Measurements from ENCODE around the gene PABPN1L. TPM values are rescaled to one million over a fixed set of nuclear protein-coding genes. Genes with fewer than 3 reads are reported as not detected.
"Not testable (repeated sequence)": the region's sequence is repeated elsewhere in the genome, so short reads cannot be mapped to it uniquely, and the experiment has no call there.

PABPN1L gene
- total RNA-seq, 1 donor from 2014 or later, result not detected

- DNase-seq (ENCODE audit: low spot score), result no peak
Measured at GRCh38 chr16:88831838-88832237, 34.6 kb downstream of the PABPN1L start.

DNA sequence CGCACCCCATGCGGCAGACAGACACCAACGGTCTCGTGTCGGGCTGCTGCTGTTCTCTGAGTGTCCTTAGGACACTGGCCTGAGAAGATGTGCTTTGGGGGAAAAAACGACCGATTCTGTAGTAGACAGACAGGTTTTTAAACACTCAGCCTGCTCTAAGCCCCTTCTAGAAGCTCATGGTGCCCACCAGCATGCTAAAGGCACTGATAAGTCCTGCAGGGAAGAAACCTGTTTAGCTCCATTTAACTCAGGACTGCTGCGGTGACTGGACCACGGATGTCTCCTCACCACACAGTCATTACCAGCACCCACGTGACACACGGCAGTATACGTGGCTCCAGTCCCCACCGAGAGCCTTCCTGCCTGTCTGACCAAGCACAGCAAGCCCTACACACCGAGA, 35.7 kb downstream of the PABPN1L start:
- no peak for DNase-seq (ENCODE audit: low spot score)

DNA sequence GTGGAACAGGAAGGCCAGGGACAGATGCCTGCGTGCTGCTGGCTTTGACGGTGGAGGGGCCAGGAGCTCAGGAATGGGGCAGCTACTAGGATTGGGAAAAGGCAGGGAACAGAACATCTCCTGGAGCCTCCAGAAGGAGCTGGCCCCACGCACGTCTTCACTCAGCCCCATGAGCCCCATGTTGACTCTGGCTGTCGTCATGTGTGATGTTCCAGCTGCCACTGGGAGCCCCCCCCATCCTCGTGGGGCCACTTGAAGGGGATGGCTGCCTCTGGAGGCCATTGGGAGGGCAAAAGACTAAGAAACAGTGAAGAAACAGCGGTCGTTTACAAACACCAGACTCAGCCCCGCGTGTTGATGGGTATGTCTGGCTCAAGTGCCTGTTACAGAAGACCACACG, 36.2 kb downstream of the PABPN1L start:
- DNase-seq (ENCODE audit: low spot score), result no peak

GRCh38 chr16:88828711-88829110, 37.7 kb downstream of the PABPN1L start:
- DNase-seq (ENCODE audit: low spot score), result no peak

DNA sequence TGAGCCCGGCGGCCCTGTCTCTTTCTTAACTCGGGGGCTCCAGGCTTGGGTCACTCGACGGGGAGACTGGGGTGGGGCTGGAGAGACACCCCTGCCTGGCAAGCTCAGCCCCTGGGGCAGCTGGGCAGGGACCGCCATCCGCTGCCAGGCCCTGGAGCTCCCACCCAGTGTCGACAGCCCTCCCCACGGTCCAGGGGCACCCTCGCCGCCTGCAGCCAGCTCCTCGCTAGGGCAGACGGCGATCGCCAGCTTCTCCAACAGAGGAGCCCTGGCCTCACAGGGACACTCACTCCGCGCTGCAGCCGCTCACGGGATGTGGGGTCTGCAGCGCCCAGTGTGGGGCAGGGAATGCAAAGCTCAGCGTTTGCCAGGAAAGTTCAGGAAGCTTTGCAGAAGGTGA, 38.7 kb downstream of the PABPN1L start:
- no peak for DNase-seq (ENCODE audit: low spot score)

DNA sequence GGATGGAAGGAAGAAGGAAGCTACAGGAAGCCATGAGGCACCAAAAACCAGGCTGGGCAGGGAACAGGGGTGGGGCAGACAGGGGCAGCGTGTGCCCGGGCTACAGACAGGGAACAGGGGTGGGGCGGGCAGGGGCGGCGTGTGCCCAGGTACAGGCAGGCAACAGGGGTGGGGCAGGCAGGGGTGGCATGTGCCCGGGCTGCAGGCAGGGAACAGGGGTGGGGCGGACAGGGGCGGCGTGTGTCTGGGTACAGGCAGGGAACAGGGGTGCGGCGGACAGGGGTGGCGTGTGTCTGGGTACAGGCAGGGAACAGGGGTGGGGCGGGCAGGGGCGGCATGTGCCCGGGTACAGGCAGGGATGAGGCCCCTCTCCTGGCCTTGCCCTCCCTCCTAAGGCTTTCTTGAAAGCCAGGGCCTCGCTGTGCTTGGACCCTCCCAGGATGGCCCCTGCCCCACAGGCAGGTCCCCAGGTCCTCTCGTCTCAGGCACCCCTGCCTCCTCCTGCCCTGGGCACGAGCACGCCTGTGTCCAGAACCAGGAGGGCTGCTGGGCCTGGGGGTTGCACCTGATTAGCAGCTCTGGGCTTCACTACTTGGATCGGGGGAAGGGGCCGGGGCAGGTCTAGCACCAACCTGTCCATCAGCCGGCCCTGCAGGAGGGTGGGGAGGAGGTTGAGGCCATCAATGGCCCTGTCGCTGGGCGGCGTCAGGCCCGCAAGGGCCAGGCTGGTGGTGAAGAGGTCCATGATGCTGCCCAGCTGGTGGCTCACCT, 40.2 kb downstream of the PABPN1L start:
- DNase-seq (ENCODE audit: low spot score), result no peak

GRCh38 chr16:88825146-88825545, 41.3 kb downstream of the PABPN1L start:
- DNase-seq (ENCODE audit: low spot score), result no peak

DNA sequence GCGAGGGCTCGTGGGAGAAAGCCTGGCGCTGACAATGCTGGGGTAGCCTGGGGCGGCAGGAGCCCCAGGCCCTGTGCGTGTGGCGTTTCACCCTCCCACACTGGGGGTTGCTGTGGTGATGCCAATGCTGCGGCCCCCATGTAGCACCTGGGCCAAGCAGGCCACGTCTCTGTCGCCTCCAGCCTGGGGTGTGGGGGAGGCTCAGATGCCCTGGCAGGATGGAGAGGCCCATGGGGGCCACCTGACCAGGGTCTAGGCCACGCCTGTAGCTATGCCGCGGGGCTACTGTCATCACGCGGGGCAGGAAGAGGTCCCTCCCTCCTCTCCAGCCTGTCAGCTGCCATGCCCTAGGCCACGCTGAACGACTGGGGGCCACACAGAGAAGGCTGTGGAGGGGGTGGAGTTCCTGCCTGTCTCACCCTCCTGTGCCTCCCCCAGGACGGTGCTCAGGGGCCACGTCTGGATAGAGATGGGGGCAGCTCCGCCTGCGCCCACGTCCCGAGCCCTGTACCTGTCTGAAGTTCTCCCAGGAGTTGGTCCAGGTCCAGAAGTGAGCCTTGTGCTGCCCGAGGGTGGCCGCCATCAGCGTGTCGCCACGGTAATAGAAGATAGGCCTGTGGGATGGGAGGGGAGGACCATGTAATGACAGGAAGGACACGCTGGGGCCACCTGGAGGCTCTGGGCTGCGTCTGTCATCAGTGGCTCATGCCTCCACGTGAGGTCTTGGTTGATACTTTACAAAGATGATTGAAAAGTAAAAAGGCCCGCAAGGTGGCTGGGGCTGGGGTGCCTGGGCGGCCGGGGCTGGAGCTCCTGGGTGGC, 42.0 kb downstream of the PABPN1L start:
- no peak for DNase-seq (ENCODE audit: low spot score)

GRCh38 chr16:88823646-88824045, 42.8 kb downstream of the PABPN1L start:
- not testable (repeated sequence) for DNase-seq (ENCODE audit: low spot score)

GRCh38 chr16:88822281-88823040, 44.0 kb downstream of the PABPN1L start:
- DNase-seq (ENCODE audit: low spot score), result no peak

GRCh38 chr16:88821168-88821850, 45.2 kb downstream of the PABPN1L start:
- no peak for DNase-seq (ENCODE audit: low spot score)

GRCh38 chr16:88820385-88821025, 46.0 kb downstream of the PABPN1L start:
- no peak for DNase-seq (ENCODE audit: low spot score)

GRCh38 chr16:88819126-88819525, 47.3 kb downstream of the PABPN1L start:
- no peak for DNase-seq (ENCODE audit: low spot score)

DNA sequence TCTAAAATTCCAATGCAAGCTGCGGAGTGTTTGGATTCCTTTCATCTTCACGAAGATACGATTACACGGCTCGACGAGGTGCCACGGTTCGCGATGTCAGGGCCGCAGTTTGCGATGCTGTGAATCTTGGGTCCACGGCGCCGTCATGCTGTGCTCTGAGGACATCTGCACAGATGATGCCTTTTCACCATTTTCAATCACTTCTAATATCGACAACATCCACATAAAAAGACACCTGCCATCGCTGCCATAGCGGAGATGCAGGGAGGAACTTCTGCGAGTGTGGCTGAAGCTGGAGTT, 47.9 kb downstream of the PABPN1L start:
- DNase-seq (ENCODE audit: low spot score), result no peak

DNA sequence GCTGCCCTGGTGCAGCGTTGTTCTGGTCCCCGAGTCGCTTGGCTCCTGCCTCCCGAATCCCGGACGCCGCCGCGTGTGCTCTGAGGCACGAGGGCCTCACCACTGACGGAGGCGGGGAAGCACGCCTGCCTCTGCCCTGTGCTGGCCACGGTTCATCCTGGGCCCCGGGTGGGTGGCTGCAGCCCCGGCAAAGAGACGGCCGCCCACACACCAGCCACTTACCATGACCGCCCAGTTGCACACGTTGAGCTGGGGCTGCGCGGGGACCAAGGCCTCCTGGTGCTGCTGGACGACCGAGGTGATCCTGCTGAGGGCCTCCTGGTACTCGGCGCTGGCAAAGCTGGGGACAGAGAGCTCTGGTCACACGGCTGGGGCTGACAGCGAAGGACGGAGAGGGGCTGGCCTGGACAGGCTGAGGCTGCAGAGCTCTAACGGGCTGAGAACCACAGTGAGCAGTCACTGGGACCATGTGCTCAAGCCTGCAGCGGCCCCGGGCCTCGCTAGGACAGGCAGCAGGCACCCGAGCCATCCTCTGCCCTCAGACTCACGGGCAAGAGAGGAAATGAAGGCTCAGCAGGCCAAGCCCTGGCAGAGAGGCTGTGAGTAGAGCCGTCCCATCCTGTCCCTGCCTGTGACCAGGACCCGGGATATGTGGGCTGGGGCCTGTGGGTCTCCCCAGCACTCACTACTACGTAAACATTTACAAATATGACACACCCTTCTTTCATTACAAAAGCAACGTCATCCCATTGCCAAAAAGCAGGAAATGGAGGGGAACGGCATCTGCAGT, 48.5 kb downstream of the PABPN1L start:
- no peak for DNase-seq (ENCODE audit: low spot score)

GRCh38 chr16:88816736-88817535, 49.5 kb downstream of the PABPN1L start:
- DNase-seq (ENCODE audit: low spot score), result no peak

DNA sequence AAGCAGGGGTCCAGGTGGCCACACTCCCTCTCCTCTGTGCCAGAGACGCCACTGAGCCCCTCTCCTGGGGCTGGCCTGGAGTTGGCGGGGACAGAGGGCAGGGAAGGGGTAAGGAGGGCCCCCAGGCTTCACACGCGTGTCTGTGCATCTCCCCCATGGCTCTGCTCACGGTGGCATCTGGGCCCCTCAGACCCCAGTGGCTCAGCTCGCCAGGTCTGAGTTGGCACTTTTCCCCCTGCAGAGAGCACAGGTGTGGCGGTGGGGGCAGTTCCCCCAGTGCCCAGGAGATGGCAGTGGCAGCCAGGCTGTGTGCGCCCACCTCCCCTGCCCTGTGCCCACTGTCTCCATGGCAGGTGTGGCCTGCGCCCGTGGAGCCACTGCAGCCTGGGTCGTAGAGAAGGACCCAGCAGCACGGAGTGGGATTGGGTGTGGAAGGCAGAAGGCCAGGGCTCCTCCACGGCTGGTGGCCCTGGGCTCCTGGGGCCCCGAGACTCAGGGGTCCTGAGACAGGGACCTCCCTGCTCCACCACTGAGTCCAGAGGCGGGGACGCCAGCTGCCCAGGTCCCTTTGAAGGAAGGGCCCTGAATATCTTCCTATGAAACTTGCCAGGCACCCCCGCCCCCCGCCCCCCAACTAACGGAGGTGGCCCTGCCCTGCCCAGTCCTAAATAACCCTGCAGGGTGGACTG, 50.4 kb downstream of the PABPN1L start:
- DNase-seq (ENCODE audit: low spot score), result no peak

DNA sequence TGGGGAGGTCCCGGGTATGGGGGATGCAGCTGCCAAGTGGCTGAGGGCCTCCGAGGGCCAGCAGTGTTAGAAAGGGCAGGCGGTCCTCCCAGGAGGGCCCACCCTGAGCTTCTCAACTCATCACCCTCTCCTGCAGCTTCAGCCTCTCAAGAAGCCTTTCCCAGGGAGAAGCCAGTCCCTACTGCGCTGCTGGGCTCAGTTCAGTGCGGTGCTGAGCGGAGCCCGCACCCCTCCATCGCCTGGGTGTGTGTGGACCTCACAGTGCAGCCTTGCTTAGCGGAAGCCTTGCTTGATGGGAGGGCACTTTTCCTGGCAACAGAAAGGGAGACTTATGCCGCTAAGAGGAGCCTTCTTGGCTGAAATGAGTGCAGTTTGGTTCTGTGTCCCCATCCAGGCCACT, 51.2 kb downstream of the PABPN1L start:
- no peak for DNase-seq (ENCODE audit: low spot score)

DNA sequence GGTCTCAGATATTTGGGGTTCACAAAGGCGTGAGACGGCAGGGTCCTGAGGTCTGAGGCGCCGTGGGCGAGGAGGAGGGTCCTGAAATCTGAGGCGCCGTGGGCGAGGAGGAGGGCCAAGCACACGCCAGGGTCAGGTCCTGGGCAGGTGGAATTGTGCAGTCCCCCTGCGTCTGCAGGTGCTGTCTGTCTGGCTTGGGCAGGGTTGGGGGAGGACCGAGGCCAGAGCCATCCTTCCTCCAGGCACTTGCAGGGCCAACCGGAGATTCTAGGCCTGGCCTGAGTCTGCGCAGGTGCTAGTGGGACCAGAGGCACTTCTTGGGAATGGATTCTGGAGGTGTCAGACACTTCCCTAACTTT, 52.3 kb downstream of the PABPN1L start:
- DNase-seq (ENCODE audit: low spot score), result no peak

All from mesenteric fat pad (tissue), 1 donor.